ENCODE results near the gene RELN.

Gene RELN

DNA sequence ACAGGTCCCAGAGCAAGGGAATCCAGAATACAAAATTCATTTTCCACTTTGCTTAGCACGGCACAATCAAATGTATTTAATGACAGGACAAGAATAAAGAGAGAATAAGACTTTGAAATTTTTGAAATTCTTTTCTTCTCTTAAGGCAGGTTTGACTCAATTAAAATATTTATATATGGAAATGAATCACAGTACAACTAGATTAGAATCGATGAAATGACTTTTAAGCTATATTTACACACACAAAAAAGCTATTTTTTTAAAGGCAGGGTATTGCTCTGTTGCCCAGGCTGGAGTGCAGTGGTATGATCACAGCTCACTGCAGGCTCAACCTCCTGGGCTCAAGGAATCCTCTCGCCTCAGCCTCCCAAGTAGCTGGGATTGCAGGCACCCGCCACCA lies 278.0 kb downstream of the RELN start:
- no peak for DNase-seq

DNA sequence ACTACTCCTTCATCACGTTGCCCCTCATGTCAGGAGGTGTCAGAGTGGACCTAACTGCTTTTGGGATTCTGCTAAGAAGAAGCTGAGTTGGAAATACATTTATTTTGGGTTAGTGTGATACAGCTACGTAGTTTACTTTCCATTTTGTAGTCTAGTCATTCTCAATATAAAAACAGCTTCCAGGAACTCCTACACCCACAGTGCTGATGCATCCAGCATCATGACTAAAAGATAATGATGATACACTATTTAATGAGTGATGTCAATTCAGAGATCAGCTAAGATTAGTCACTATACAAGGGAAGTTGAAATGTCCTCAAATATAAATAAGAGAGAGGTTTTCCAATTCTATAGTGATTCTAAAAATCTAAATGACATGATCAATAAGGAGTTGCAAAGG lies 279.2 kb downstream of the RELN start:
- DNase-seq = no peak

DNA sequence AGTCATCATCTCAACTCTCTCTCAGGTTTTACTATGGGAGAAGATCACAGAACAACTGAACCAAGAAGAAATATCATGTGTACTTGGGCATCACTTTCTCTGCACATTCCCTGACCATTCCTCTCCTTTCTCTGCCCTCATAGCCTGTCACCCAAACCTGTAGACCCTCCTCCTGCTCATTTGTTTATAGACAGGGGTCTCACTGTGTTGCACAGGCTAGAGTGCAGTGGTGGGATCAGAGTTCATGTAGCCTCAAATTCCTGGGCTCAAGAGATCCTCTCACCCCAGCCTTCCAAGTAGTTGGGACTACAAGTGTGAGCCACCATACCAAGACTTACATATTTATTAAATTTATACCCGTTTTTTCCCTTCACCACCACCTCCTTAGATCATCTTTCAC lies 282.7 kb downstream of the RELN start:
- no peak for DNase-seq

DNA sequence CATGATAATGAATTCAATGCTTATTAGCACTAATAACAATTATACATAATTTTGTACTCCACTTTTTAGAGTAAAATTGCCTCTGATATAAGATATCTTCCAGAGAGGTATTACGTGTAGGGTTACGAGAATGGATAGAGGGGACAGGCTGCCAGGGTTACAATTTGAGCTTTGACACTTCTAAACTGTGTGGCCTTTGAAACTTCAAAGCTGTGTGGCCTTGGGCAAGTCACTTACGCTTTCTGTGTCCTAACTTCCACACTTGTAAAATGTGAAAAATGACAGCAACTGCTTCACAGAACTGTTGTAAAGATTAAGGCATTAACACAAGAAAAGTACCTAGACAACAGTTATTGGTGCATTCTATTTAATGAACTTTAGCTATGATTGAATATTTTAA lies 283.9 kb downstream of the RELN start:
- DNase-seq = no peak

DNA sequence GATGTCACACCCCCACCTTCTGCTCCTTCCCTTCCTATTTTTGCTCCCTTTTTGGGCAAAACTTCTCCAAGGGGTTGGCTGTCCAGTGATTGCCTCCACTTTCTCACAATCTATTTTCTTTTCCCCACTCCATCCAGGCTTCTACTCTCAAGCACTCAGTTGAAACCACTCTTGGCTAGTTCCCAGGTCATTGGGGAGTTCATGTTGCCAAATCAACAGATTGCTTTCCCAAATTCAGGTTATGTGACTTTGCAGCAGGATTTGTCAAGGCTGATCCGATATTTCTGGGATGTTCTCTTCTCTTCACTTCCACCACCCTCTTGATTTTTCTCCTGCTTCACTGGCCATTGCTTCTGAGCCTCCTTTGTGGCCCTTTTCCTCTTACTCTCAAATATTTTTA lies 284.8 kb downstream of the RELN start:
- no peak for DNase-seq

DNA sequence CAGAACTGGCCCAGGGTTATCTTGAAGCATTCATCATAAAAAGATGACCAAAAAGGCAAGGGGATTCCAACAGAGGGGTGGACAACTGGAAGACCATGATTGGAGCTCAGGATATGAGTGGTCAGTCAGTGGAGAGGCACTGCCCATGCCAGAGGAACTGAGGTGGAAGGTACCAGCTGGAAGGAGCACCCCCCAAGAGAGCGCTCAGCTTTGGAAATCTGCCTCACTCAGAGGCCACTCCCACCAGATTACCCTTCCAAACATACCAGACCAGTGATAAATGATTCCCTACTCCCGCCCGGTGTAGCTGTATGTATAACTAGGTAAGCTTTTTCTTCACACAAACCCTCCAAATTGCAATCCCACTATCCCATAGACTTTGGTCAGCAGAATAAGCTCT lies 286.5 kb downstream of the RELN start:
- no peak for DNase-seq

DNA sequence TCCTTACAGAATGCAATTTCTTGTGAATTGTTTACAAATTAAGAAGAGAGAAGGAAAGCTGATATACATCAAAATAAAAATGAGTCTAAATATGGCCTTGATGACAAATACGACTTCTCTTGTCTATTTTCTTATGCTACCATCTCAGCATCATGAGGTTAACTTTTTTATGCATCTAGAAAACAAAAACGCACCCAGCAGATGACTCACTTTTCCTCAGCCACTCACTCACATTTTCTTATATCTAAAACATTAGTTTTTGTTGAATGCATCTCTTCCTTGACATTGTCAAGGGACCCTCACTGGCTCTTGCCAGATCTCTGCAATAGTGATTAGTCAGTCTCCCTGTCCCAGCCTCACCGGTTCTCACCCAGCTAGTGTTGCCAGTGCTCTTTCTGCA lies 287.0 kb downstream of the RELN start:
- DNase-seq = no peak

DNA sequence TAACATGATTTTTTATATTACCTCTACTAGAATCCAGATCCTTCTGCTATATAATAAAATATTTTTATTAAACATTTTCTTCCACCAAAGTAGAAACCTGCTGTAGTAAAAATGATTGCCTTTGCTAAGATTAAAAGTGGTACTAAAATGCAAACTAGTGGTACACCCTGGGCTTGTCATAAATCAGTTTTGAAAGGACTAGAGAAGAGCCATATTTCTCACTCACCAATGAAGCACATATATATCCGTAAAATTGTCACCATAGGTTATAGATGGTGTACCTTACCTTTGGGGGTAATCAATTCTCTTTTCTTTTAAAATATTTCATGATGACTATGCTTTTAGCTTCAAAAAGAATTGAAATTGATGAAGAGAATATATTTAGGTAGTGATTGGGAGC lies 290.4 kb downstream of the RELN start:
- no peak for DNase-seq

DNA sequence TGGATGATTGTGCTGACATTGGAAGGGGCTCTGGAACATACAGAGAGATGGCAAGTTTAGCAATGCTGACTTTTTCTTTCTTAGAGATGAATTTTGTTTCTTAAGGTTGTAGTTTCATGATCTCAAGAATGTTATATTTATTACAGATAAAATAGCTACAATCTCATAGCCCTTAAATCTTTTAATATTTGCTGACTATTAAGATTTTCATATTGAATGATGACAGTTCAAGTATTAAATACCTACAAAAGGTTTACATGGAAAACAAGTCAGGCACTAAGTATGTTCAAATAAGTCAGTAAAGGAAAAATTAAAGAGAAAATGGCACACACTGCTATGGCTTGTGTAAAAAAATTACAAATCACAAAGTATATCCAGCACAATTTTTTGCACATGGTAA lies 291.4 kb downstream of the RELN start:
- DNase-seq = no peak

DNA sequence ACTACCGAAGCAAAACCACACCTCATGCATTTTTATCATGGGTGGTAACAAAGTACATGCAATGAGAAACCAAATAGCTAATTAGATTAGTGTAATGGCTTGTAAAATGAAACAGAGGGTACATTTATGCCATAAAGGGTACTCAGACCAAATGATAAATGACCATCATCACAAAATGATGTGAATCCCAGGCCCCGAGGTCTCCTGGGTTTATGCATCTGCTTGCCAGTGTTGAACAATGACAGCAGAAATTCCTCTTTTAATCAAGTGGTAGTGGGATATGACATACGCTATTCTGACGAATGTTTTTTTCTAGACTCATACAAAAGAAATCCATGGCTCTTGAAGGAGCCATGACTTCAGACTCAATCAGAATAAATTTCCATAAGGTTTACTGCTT lies 293.9 kb downstream of the RELN start:
- DNase-seq = no peak

DNA sequence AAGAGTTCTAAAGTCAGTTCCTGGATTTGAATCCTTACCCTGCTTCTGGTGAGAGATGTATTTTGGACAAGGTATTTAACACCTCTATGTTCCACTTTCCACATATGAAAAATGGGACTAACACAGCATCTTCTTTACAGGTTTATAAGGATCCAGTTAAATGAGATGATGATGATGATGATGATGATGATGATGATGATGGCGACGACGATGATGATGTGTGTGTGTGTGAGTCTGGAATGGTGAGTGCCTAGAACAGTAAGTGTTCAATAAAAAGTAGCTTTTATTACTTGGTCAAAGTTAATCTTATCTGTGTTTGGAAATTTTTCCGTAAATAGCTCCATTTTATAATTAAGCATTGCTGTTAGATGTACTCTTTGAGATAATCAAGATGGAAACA lies 295.2 kb downstream of the RELN start:
- no peak for DNase-seq

DNA sequence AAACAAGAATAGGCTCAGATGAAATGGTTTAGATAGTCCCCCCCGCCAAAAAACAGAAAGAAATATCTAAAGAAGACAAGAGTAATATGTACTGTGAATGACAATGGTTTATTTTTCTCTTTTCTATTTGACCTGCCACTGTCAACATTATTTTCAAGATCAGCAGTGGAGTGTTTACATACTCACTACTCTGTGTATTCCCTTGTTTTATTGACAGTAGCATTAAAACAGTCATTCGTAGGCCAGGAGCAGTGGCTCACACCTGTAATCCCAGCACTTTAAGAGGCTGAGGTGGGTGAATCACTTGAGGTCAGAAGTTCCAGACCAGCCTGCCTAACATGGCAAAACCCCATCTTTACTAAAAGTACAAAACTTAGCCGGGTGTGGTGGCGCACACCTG lies 298.2 kb downstream of the RELN start:
- peak; percentile 77 for DNase-seq

DNA sequence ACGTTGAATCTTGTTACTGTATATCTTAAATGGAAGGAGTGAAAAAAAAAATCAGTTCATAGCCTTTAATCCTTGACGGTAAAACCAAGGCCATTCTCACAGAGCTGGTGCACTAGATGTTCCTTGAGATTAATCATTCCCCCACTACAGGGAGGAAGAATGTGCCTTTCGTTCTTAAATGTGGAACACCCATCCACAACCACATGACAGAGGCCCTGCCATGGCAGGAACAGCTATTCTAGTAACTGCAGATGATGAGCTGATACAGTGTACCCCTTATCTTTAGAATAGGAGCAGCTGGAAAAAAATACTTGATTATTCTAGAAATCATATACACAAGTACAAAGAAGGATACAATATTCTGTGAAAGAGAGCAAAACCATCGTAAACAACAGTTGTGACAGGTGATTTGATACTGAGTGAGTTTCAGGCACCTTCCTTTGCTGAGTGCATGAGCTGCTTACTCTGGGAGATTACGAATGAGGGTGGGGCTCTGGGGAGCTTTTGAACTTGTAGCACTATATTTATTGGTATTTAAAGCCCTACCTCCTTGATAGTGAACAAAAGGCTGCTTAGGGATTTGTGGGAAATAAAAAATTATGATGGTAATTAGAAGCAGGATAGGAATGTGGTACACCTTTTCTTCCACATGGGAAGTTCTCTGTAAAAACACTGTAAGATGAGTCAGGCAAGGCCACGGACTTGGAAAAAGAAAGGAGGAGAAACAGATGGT lies 299.1 kb downstream of the RELN start:
- peak; percentile 40 for DNase-seq

DNA sequence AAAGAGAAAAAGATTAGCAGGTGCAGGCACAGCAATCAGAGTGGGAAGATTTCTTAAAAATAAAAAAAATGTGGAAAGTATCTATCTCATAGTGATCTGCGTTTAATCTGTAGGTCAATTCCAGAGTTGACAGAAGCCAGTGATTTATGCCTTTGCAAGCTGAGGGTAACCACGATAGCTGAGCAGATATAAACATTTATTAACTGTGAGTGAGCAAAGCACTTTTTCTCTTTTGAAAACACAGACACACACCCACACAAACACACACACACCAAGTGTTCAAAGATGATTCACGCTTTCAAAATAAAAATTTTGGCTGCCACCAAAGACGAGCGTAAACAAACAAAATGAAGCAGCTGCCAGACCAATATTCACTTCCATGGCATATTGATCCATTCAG lies 300.2 kb downstream of the RELN start:
- peak; percentile 48 for DNase-seq

DNA sequence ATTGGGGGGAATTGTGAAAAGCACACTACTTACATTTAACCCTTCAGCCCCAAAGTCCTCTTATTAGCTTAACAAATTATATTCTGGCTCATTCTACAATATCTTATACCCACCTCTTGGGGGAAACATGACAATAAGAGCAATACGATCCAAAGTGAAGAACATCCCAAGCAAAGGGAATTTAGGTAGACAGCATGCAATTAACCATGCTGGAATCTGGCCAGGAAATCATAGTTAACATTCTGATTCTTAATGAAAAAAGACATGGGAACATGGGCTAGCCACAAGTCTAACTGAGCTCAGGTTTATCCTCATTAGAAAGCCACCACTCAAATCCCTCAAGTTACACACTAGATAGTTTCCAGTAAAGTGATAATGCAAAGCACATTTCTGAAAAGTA lies 301.5 kb downstream of the RELN start:
- DNase-seq = no peak

DNA sequence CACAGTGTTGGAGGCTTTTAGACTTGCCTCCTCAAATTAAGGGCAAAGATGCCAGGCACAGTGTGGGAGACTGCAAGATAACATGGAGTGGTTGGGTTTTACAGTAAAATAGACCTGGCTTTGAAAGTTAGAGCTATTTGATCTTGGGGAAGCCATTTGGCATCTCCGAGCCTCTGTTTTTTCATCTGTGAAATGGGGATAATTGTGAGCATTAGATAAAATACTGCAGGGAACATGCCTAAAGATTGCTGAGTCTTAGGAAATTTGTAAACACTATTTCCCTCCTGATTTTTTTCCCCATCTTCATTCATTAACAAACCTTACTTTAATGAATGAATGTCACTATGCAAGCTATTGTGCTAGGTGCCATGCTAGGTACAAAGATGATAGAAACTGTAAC lies 302.2 kb downstream of the RELN start:
- no peak for DNase-seq

DNA sequence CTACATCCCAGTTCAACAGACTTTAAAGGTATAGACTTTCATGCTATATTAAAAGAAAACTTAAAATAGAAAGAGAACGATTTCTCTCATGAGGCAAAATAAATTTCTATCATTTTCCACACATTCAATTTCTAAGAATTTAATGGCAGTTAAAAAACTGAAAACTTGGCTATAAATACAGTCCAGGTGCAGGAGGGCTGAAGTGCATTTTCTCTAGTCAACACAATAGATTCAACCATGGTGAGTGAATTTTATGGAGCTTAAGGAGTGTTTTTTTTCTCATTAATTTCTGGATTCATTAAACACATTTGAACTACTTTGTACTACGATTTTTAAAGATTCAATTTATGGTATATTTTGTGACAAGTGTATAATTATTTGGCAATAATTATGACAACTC lies 302.7 kb downstream of the RELN start:
- DNase-seq = no peak

DNA sequence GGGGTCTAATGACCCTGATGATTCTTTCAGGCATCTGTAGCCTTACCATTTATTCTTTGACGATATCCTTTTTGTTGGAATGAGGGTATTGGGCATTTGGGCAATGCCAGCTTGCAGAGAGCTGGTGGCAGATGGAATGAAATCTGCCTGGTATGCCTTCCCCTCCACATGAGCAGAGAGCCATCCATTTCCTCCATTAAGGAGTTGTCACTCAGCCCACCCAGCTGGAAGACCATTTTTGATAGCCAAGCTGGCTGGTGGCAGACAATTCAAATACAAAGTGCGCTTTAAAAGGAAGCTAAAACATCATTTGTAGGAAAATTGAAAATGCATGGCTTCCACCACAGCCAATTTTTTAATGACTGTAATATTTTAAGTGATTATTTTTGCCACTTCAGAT lies 303.4 kb downstream of the RELN start:
- DNase-seq = no peak

DNA sequence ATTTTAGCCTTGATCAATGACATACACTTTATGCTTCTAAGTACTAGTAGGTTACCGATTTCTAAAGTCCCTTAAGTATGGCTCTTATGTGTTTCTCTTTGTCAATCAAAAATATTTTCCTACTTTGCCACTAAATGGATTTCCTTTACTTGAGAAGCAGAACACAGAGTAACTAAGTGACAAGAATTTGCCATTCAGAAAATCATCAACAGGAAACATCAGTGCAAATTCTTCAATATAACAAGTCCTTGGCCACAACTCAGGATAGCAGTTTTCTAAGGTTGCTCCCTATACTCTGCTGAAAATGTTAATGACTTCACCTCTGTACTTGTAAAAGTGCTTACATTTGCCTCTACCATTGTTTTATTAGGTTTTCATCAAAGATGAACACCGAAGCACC lies 303.8 kb downstream of the RELN start:
- DNase-seq = no peak

DNA sequence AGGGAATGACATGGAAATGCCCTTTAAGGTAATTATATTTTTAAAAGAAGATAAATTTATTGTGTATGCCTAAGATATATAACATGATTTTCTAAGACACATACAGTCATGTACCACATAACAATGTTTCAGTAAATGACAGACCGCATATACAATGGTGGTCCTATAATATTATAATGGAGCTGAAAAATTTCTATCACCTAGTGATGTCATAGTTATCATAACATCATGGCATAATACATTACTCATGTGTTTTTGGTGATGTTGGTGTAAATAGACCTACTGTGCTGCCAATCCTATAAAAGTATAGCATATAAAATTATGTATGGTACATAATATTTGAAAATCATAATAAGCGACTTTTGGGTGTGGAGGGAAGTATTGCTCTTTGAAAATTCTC lies 306.1 kb downstream of the RELN start:
- no peak for DNase-seq

DNA sequence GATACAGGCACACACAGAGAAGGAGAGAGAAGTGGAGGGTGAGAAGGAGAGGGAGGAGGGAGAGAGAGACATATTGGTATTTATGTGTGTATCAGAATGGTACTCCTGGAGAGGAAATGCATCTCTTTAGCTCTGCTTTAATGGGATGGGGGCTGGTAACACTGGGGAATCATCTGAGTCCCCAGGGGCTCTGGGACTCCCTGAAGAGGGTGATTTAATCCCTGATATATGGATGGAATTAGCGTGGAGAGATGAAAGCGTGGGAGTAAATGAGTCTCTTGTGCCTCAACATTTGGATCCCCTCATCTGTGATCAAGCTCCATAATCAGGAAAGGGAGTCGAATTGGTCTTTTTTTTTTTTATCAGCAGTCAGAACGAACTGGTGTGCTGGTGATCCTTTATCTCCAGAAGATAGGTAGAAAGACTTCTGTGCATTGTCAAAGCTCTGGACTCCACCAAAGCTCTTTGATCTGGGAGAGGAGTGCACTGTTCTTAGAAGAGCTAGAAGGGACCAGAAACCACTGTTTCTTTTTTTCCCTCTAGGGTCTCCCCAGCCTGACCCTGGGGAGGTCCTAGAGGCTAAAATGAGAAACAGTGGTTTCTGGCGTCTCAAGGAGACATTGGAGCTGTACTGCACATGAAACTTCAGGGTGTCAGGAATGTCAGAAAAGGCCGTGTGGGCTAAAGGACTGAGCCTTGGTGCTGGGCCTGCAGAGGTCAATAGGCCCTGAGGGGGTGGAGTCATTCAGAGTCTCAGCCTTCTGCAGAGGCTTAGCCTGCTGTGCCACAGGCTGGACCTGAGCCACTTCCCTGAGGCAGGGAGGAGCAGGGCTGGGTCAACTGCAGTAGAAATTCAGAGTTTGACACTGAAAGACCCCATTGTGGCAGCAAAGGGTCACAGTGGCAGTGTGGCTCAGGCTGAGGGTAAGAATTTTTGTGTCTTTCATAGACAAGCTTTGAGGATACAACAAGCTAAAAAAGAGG lies 309.0 kb downstream of the RELN start:
- no peak for DNase-seq

DNA sequence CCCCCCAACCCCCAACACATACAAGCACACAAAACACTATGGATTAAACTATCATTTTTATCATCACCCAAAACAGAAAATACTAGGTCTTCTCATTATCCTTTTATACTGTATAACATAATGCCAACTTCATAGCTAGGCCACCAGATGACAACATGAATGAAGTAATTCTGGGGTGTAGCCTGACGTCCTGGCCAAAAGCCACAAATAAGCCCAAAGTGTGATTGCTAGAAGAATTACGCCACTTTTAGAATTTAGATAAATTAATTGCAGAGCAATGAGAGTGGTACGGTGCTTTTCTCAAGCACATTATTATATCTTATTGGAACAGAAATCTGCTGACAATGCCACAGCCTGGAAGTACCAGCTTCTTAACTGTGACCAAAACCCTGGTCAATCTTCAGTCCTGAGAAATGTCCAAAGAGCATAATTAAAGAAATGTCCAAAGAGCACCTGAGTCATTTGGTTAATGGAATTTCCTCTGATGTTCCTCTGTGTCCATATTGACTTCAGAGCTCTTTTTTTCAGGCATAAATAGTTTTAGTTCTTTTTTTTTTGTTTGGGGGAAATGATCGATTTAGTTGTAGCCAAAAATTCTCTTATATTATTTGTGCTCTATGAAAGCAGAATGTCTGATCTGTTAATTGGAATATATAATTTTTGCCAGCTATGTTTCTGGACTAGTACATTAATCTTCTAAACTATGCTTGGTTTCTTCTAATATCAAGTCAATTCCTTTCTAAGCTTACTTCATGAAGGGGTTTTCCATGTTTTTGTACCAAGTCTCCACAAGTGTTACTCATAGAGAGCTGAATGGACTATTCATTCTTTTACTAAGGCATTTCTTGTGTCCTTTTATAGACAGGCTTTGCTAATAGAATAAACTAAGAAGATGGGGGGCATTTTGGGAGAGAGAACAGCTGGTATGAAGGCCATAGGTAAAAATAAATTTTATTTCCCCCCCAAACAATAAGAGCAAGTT lies 310.0 kb downstream of the RELN start:
- no peak for DNase-seq

DNA sequence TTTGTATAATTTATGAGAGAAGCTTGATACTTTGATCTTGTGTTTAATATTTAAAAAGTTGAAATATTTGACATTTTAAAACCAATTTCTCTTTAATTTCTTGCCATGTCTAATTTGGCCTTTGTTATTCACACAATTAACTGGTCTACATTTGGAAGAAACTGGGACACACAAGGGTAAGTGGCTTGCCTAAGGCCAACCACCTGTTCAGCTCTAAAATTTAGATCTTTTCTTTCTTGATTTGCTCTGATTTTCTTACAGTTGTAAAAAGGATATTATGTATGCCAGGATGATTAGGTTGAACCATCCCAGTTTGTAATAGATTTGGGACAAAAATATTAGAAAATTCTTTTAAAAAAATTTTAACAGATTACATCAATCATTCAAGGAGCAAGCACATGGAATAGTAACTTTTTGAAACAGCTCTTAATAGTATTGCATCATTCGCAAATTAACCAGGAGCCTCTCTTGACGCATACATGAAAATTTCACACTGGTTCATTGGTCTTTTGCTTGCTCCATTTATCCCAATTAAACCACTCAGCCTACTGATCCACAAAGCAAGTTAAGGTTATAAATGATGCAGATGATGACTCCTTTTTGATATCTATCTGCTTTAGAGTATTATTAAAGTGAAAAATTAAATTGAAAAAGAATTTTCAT lies 321.0 kb downstream of the RELN start:
- no peak for DNase-seq

Data from NCI-H345 (cell line).